DOHH2 (cell line): ENCODE data around the gene SPOCK3.

Experiments used
- EZH2phosphoT487 ChIP-seq: fragments of 200-600 bp; sonication (generic); IDR thresholded peaks from 2 replicates; pipeline ENCODE4 v1.6.1; 2017; ENCODE audit warnings: borderline replicate concordance, mild to moderate bottlenecking, antibody characterized with exemption, low read length, moderate library complexity, mixed read lengths
- TF ChIP-seq, protein P1 (sequence below): fragments of 200-600 bp; sonication (generic); IDR thresholded peaks from one replicate; pipeline ENCODE4 v1.5.1; 2014; ENCODE audit warnings: antibody characterized with exemption, mild to moderate bottlenecking, low read depth, low read length; ENCODE audit not compliant: poor library complexity, severe bottlenecking

DNA sequence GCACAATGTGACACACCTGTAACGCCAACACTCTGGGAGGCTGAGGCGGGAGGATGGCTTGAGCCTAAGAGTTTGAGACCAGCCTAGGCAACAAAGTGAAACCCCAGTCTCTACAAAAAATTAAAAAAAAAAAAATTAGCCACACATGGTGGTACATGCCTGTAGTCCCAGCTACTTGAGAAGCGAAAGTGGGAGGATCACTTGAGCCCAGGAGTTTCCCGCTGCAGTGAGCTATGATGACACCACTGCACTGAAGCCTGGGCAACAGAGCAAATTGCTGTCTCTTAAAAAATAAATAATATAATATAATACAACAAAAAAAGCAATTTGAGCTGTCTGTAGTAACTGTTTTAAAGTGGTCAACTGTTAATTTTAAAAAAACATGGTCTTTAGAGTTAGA is 13.2 kb downstream of the SPOCK3 start:
- TF ChIP-seq, protein P1, sequence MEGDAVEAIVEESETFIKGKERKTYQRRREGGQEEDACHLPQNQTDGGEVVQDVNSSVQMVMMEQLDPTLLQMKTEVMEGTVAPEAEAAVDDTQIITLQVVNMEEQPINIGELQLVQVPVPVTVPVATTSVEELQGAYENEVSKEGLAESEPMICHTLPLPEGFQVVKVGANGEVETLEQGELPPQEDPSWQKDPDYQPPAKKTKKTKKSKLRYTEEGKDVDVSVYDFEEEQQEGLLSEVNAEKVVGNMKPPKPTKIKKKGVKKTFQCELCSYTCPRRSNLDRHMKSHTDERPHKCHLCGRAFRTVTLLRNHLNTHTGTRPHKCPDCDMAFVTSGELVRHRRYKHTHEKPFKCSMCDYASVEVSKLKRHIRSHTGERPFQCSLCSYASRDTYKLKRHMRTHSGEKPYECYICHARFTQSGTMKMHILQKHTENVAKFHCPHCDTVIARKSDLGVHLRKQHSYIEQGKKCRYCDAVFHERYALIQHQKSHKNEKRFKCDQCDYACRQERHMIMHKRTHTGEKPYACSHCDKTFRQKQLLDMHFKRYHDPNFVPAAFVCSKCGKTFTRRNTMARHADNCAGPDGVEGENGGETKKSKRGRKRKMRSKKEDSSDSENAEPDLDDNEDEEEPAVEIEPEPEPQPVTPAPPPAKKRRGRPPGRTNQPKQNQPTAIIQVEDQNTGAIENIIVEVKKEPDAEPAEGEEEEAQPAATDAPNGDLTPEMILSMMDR: no peak
- TF ChIP-seq EZH2phosphoT487: no peak
